BE2C (cell line): ENCODE results near the gene DMRTB1.

Source experiments
- DNase-seq: peaks from one replicate; pipeline ENCODE4 v3.0.0-alpha.2; 2020
- H3K27me3 ChIP-seq: fragments of 250-450 bp; sonication (Bioruptor Pico); 2 replicates; pipeline ENCODE4 v1.5.1; 2020; ENCODE audit warnings: mild to moderate bottlenecking
- H3K36me3 ChIP-seq: fragments of 250-450 bp; sonication (Bioruptor Pico); 2 replicates; pipeline ENCODE4 v1.5.1; 2020; ENCODE audit warnings: mild to moderate bottlenecking
- H3K4me1 ChIP-seq: fragments of 250-450 bp; sonication (Bioruptor Pico); 2 replicates; pipeline ENCODE4 v1.5.1; 2020
- H3K4me3 ChIP-seq: 2 replicates; pipeline ENCODE4 v1.5.1; 2011; ENCODE audit warnings: low read depth, low read length
- H3K9me3 ChIP-seq: fragments of 250-450 bp; sonication (Bioruptor Pico); 2 replicates; pipeline ENCODE4 v1.5.1; 2020
- TF ChIP-seq, protein P1 (sequence below): IDR thresholded peaks from 2 replicates; pipeline ENCODE4 v1.5.1; 2012; ENCODE audit warnings: mild to moderate bottlenecking, low read depth, low read length

The DMRTB1 gene

DNA sequence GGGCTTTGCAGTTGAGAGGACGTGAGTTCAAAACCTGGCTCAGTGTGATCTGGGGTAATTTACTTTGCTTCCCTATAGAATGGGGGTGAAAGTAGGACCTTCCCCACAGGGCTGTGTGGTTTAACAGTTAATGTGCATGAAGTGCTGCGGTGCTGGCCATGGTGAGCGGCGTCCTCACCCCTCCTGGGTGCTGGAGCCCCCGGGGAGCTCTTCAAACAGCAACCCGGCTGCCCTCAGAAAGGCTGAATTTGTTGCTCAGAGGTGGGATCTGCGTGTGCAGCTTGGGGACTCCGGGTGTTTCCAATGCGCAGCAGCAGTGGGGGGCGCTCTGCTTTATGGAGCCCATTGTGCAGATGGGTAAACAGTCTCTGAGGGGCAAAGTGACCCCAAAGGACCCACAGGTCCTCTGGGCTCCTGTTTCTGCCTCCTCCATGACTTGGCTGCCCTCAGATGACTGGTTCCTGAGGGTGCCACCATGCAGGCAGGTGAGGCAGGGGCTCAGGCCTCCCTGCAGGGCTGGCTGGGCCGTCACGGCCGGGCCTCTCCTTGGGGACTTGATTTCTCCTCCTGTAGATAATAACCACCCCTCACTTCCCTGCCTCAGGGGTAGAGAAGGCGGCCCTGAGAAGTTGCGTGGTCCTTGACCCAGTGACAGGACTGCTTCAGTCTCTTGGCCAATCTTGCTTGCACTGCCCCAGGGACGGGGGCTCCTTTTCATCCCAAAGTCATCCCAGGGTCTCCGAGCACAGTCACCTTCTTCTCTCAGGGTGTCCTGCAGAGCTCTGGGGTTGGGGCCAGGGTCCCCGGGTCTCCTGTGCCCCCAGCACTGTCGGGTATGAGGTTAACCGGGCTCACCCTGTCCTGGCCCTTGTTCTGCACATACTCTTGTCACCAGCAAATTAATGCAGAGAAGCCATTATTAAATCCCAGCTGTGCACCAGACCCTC lies 40.3 kb downstream of the DMRTB1 start:
- no peaks in the 10 kb centered on the region for H3K4me1 ChIP-seq
- no peaks in the 10 kb centered on the region for H3K36me3 ChIP-seq
- TF ChIP-seq, protein P1, sequence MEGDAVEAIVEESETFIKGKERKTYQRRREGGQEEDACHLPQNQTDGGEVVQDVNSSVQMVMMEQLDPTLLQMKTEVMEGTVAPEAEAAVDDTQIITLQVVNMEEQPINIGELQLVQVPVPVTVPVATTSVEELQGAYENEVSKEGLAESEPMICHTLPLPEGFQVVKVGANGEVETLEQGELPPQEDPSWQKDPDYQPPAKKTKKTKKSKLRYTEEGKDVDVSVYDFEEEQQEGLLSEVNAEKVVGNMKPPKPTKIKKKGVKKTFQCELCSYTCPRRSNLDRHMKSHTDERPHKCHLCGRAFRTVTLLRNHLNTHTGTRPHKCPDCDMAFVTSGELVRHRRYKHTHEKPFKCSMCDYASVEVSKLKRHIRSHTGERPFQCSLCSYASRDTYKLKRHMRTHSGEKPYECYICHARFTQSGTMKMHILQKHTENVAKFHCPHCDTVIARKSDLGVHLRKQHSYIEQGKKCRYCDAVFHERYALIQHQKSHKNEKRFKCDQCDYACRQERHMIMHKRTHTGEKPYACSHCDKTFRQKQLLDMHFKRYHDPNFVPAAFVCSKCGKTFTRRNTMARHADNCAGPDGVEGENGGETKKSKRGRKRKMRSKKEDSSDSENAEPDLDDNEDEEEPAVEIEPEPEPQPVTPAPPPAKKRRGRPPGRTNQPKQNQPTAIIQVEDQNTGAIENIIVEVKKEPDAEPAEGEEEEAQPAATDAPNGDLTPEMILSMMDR, result no peak
- H3K9me3 ChIP-seq, result no peaks in the 10 kb centered on the region
- no peak for DNase-seq
- H3K27me3 ChIP-seq, result no peaks in the 10 kb centered on the region
- H3K4me3 ChIP-seq, result no peak overlapping the region

DNA sequence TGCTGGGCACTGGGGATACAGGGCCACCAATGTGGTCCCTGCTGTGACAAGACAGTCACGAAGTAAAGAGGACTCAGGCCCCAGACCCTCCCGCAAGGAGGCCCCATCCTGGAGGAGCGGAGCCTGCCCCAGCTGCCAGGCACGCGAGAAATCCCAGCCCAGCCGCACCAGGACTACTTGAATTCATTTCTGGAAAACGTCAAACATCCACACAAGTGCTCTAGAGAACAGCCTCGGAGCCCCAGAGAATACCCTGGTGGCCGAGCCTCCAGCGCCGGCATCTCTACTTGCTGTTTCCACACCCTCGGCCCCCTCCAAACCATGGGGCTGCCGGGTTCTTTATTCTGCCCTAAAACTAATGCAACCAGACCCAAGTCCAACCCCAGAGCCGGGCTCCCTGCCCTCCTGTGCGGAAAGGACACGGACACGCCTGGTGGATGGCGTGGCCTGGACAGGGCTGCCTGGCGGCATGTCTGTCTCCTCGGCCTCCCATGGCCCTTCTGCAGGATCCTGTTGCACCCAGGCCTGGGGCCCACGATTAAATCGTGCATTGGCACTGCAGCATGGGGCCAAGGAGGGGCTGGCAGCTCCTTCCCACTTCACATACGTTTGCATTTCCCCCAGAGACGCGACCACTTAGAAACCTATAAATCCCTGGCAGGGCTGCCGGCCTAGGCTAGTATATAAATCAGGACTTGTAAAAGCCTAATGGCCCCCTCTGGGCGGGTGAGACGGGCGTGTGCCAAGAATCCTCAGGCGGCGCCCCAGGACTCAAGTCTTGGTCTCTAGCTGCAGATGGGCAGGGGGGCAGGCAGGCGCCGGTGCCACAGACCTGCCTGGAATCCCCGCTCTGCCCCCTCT lies 41.2 kb downstream of the DMRTB1 start:
- no peak for DNase-seq
- Histone ChIP-seq H3K27me3 (no peaks in the 10 kb centered on the region), H3K36me3 (no peaks in the 10 kb centered on the region), H3K4me3 (no peak overlapping the region), H3K4me1 (no peaks in the 10 kb centered on the region), H3K9me3 (no peaks in the 10 kb centered on the region)
- TF ChIP-seq, protein P1, result no peak

DNA sequence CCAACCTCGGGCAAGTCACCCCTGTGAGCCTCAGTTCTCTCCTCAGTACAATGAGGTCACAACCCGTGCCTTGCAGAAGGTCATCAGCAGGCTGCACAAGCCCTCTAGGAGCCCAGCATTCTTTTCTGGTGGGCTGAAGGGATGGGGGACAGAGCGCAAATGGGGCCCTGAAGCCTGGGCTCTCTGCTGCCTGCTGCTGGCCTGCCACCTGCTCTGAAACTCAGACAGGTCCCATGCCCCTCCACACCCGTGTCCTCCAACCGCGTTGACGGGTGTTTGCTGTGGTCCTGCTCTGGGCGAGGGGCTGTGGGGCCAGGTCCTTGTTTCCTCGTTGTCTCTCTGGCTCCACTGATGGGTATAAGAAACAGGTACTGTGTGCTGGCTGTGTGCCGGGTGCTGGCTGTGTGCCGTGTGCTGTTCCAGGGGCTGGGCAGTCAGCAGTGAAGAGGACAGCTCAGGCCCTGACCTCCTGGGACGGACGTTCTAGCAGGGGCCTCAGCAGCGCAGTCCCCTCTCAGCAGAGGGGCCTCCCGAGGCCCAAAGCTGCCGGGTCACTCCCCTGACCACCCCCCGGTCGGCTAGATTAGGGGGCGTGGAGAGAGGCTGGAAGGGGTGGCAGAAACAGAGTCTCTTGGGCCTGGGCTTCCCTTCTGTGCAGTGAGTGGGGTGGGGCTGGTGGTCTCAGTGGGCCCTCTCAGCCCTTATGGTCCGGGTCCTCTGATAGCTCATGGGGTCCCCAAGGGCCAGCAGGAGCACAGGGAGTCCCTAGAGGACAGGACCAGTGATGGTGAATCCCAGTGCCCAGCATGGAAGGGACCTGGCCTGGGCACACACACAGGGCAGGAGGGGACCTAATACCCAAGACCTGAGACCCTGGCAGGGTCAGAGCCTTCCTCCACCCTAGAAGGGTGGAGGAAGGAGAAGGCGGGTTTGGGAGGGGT lies 42.1 kb downstream of the DMRTB1 start:
- H3K27me3 ChIP-seq, result no peaks in the 10 kb centered on the region
- no peak overlapping the region for H3K4me3 ChIP-seq
- H3K4me1 ChIP-seq, result no peaks in the 10 kb centered on the region
- H3K9me3 ChIP-seq, result no peaks in the 10 kb centered on the region
- TF ChIP-seq, protein P1, result no peak
- H3K36me3 ChIP-seq, result no peaks in the 10 kb centered on the region
- DNase-seq, result no peak

DNA sequence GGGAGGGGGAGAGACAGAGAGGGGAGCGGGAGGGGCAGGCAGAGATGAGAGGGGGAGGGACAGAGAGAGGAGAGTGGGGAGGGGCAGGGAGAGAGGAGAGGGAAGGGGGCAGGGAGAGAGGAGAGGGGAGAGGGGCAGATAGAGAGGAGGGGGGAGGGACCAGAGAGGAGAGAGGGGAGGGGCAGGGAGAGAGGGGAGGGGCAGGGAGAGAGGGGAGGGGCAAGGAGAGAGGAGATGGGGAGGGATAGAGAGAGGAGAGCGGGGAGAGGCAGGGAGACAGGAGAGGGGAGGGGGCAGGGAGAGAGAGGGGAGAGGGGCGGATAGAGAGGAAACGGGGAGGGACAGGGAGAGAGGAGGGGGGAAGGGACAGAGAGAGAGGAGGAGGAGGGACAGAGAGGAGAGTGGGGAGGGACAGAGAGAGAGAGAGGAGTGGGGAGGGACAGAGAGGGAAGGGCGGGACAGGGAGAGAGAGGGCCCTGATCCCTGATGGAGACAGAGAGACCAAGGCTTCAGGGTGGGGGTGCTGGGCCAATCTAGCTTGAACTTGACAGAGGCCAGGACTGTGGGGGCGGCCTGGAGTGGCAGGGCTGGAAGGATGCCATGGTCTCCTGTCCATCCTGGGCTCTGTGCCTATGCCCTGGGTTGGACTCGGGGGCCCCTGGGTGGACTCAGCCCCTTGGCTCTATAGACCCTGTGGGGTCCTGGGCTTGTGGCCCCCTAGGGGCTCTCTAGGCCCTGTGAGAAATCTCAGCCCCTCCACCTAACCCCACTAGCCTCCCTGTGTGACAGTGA lies 43.6 kb downstream of the DMRTB1 start:
- no peaks in the 10 kb centered on the region for H3K9me3 ChIP-seq
- H3K4me3 ChIP-seq, result no peak overlapping the region
- H3K36me3 ChIP-seq, result no peaks in the 10 kb centered on the region
- no peak for DNase-seq
- no peaks in the 10 kb centered on the region for H3K27me3 ChIP-seq
- TF ChIP-seq, protein P1, result no peak
- no peaks in the 10 kb centered on the region for H3K4me1 ChIP-seq
